LoVo (cell line): Measurements from ENCODE around the gene PCDHGA9.
"Not testable (repeated sequence)": the region's sequence is repeated elsewhere in the genome, so short reads cannot be mapped to it uniquely, and the experiment has no call there.

Source experiments
- DNase-seq: peaks from one replicate; pipeline ENCODE4 v3.0.0-alpha.2; 2016; ENCODE audit warnings: low spot score

Gene PCDHGA9

GRCh38 chr5:141414548-141415274 is 12.1 kb downstream of the PCDHGA9 start:
- DNase-seq: not testable (repeated sequence)

- not testable (repeated sequence) for DNase-seq
Observed at GRCh38 chr5:141415275-141415618, 12.7 kb downstream of the PCDHGA9 start.

GRCh38 chr5:141417494-141418172 is 15.1 kb downstream of the PCDHGA9 start, which contains the start of gene PCDHGB7:
Gene PCDHGB7, plus strand, starts transcription at chr5:141417677. Its CDS starts 183 bp downstream, at chr5:141417860.
- DNase-seq: peak; percentile 48

GRCh38 chr5:141419074-141419880 is 16.7 kb downstream of the PCDHGA9 start:
- no peak for DNase-seq

GRCh38 chr5:141420855-141421488 is 18.4 kb downstream of the PCDHGA9 start, which contains the start of gene PCDHGA11:
Gene PCDHGA11, plus strand, starts transcription at chr5:141421051. Its CDS starts 177 bp downstream, at chr5:141421228.
- DNase-seq: no peak

- no peak for DNase-seq
Observed at GRCh38 chr5:141421489-141421855, 18.9 kb downstream of the PCDHGA9 start.

GRCh38 chr5:141422742-141423291 is 20.2 kb downstream of the PCDHGA9 start:
- DNase-seq: no peak

GRCh38 chr5:141427783-141428426 is 25.3 kb downstream of the PCDHGA9 start:
- DNase-seq: no peak

GRCh38 chr5:141430332-141431113 is 27.9 kb downstream of the PCDHGA9 start, which contains the start of gene PCDHGA12:
Gene PCDHGA12, plus strand, starts transcription at chr5:141430507. Its CDS starts 253 bp downstream, at chr5:141430760.
- DNase-seq: no peak

- DNase-seq: no peak
Observed at GRCh38 chr5:141431286-141431685, 28.7 kb downstream of the PCDHGA9 start.

GRCh38 chr5:141432308-141432707 is 29.7 kb downstream of the PCDHGA9 start:
- DNase-seq: not testable (repeated sequence)

GRCh38 chr5:141432726-141433125 is 30.1 kb downstream of the PCDHGA9 start:
- not testable (repeated sequence) for DNase-seq

- DNase-seq: no peak
Observed at GRCh38 chr5:141434006-141434405, 31.4 kb downstream of the PCDHGA9 start.

- no peak for DNase-seq
Observed at GRCh38 chr5:141437221-141437620, 34.6 kb downstream of the PCDHGA9 start.

- no peak for DNase-seq
Observed at GRCh38 chr5:141439411-141440141, 37.0 kb downstream of the PCDHGA9 start.

GRCh38 chr5:141440341-141440740 is 37.8 kb downstream of the PCDHGA9 start:
- DNase-seq: no peak

- DNase-seq: no peak
Observed at GRCh38 chr5:141441571-141442170, 39.1 kb downstream of the PCDHGA9 start.
